DND-41 (cell line): ENCODE data around the gene MEIOB.

Experiments used
- ATAC-seq: fragments of 200-7000 bp; cut with Tn5 transposase; 3 replicates; pipeline ENCODE4 v1.9.1; 2021; ENCODE audit warnings: low read depth; ENCODE audit not compliant: insufficient read depth
- DNase-seq: peaks from one replicate; pipeline ENCODE4 v3.0.0-alpha.2; 2020
- H2AFZ ChIP-seq: 2 replicates; pipeline ENCODE4 v1.6.0; 2012; ENCODE audit warnings: low read depth, low read length
- H3K27ac ChIP-seq: 2 replicates; pipeline ENCODE4 v1.5.1; 2012; ENCODE audit warnings: low read length, inconsistent platforms
- H3K27me3 ChIP-seq: fragments of 200-600 bp; sonication (generic); 2 replicates; pipeline ENCODE4 v1.6.0; 2012; ENCODE audit warnings: low read length, mild to moderate bottlenecking, inconsistent platforms; ENCODE audit not compliant: insufficient read depth, poor library complexity
- H3K36me3 ChIP-seq: 2 replicates; pipeline ENCODE4 v1.5.1; 2012; ENCODE audit warnings: low read length, inconsistent platforms; ENCODE audit not compliant: insufficient read depth
- H3K4me1 ChIP-seq: 2 replicates; pipeline ENCODE4 v1.5.1; 2012; ENCODE audit warnings: mild to moderate bottlenecking, low read length; ENCODE audit not compliant: insufficient read depth
- H3K4me2 ChIP-seq: 2 replicates; pipeline ENCODE4 v1.6.0; 2012; ENCODE audit warnings: mild to moderate bottlenecking, moderate library complexity, low read length, inconsistent platforms; ENCODE audit not compliant: insufficient read depth
- H3K4me3 ChIP-seq, 2 experiments: fragments of 200-600 bp in 1 of 2; shearing (Covaris generic) in 1 of 2; 2 replicates each; pipeline ENCODE4 v1.5.1; 2012 to 2016; ENCODE audit warnings: inconsistent platforms in 2 of 2, low read length in 2 of 2, mild to moderate bottlenecking in 2 of 2, low read depth in 1 of 2, moderate library complexity in 1 of 2
- H3K79me2 ChIP-seq: 2 replicates; pipeline ENCODE4 v1.6.0; 2012; ENCODE audit warnings: low read length, inconsistent platforms; ENCODE audit not compliant: insufficient read depth
- H3K9ac ChIP-seq: 2 replicates; pipeline ENCODE4 v1.6.0; 2012; ENCODE audit warnings: low read depth, mild to moderate bottlenecking, inconsistent platforms, low read length, moderate library complexity
- H3K9me3 ChIP-seq: 2 replicates; pipeline ENCODE4 v1.5.1; 2012; ENCODE audit warnings: low read length, moderate library complexity, mild to moderate bottlenecking, inconsistent platforms; ENCODE audit not compliant: insufficient read depth, severe bottlenecking
- H4K20me1 ChIP-seq: 2 replicates; pipeline ENCODE4 v1.6.0; 2012; ENCODE audit warnings: low read length; ENCODE audit not compliant: insufficient read depth
- EZH2 ChIP-seq: IDR thresholded peaks from 3 replicates; pipeline ENCODE4 v1.6.1; 2012; ENCODE audit warnings: borderline replicate concordance, low read depth, mild to moderate bottlenecking, moderate library complexity, low read length, inconsistent platforms; ENCODE audit not compliant: severe bottlenecking
- TF ChIP-seq, protein P1 (sequence below): IDR thresholded peaks from 2 replicates; pipeline ENCODE4 v1.5.1; 2012; ENCODE audit warnings: borderline replicate concordance, low read length, moderate library complexity, mild to moderate bottlenecking; ENCODE audit not compliant: poor library complexity, severe bottlenecking; ENCODE audit errors: extremely low read depth

The MEIOB gene

GRCh38 chr16:1820946-1821290 lies 51.0 kb downstream of the MEIOB start:
- H3K4me2 ChIP-seq, result no peak overlapping the region

DNA sequence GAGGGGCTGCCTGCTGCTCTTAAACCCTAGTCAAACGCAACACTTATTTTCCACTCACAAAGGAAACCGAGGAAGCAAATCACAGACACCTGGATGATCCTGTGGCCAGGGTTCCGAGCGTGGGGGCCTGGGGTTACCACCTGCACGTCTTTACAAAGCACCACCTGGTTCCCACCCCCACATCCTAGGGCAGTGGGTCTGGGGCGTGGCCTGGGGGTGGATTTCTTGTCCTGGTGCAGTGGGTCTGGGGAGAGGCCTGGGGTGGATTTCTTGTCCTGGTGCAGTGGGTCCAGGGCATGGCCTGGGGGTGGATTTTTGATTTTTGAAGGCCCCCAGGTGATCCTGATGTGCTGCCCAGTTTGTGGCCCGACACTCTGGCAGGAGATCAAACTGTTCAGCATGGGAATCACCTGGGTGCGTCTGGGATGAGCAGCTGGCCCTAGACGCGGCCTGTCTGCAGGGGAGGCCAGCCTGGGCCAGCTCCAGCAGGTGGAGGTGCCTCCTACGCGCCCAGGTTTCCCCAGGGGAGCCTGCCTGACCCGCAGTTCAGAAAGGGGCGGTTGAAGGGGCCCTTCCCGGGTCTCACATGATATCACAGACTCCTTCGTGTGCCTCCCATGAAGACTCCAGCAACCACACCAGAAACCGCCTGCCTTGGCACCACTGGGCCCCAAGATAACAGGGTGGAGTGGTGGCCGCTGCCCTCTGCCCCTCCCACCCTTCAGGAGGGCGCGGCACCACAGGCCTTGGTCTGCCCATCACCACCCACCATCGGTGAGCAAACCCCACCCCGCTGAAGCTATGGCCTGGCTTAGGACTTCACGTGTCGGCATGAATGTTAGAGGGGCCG lies 51.6 kb downstream of the MEIOB start:
- H3K4me1 ChIP-seq, result peaks cover 16% of the 10 kb centered on the region
- H3K36me3 ChIP-seq, result peaks cover 67% of the 10 kb centered on the region
- ATAC-seq (no peak), DNase-seq (no peak)
- peaks cover 23% of the 10 kb centered on the region for H3K79me2 ChIP-seq
- peaks cover 15% of the 10 kb centered on the region for H4K20me1 ChIP-seq
- H2AFZ ChIP-seq, result no peak overlapping the region
- no peak for TF ChIP-seq EZH2
- TF ChIP-seq, protein P1, sequence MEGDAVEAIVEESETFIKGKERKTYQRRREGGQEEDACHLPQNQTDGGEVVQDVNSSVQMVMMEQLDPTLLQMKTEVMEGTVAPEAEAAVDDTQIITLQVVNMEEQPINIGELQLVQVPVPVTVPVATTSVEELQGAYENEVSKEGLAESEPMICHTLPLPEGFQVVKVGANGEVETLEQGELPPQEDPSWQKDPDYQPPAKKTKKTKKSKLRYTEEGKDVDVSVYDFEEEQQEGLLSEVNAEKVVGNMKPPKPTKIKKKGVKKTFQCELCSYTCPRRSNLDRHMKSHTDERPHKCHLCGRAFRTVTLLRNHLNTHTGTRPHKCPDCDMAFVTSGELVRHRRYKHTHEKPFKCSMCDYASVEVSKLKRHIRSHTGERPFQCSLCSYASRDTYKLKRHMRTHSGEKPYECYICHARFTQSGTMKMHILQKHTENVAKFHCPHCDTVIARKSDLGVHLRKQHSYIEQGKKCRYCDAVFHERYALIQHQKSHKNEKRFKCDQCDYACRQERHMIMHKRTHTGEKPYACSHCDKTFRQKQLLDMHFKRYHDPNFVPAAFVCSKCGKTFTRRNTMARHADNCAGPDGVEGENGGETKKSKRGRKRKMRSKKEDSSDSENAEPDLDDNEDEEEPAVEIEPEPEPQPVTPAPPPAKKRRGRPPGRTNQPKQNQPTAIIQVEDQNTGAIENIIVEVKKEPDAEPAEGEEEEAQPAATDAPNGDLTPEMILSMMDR, result no peak
- H3K9me3 ChIP-seq, result no peaks in the 10 kb centered on the region
- H3K9ac ChIP-seq, result no peak overlapping the region
- no peak overlapping the region for H3K4me3 ChIP-seq
- H3K27ac ChIP-seq, result no peak overlapping the region
- no peaks in the 10 kb centered on the region for H3K27me3 ChIP-seq
- H3K4me2 ChIP-seq, result no peak overlapping the region

More at GRCh38 chr16:1820946-1821290, 51.0 kb downstream of the MEIOB start:
- no peak overlapping the region for H3K27ac ChIP-seq
- peaks cover 22% of the 10 kb centered on the region for H3K4me1 ChIP-seq
- ATAC-seq, result no peak
- H3K79me2 ChIP-seq, result peaks cover 29% of the 10 kb centered on the region
- DNase-seq, result no peak
- H3K36me3 ChIP-seq, result peaks cover 64% of the 10 kb centered on the region
- H4K20me1 ChIP-seq, result peaks cover 21% of the 10 kb centered on the region
- no peaks in the 10 kb centered on the region for H3K9me3 ChIP-seq
- no peak for TF ChIP-seq EZH2
- TF ChIP-seq, protein P1, result no peak
- H3K4me3 ChIP-seq, result no peak overlapping the region
- H3K9ac ChIP-seq, result no peak overlapping the region
- no peaks in the 10 kb centered on the region for H3K27me3 ChIP-seq
- no peak overlapping the region for H2AFZ ChIP-seq

DNA sequence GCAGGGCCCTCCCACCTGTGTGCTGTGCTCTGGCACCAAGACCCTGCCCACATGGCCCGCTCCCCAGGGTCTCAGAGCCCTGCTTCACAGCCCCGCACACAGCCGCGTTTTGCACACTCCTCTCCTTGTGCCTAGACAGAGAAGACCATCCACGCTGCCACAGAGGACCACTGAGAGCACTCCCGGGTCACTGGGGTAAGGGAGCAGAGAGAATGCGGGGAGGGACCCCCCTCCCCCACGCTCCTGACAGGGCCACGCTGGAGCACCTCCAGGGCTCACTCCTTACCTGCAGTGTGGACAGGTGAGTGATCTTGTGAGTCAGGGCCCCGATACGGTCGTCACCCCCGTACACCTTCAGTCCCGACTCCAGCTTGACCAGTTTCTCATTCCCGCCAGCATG lies 52.4 kb downstream of the MEIOB start:
- Histone ChIP-seq H3K4me3 (no peak overlapping the region), H3K27ac (no peak overlapping the region), H3K27me3 (no peaks in the 10 kb centered on the region), H3K9me3 (no peaks in the 10 kb centered on the region), H3K36me3 (peaks cover 72% of the 10 kb centered on the region), H3K4me1 (peaks cover 9% of the 10 kb centered on the region), H3K9ac (no peak overlapping the region), H2AFZ (no peak overlapping the region), H4K20me1 (peaks cover 11% of the 10 kb centered on the region), H3K4me2 (no peak overlapping the region), H3K79me2 (peaks cover 17% of the 10 kb centered on the region)
- TF ChIP-seq EZH2, result no peak
- TF ChIP-seq, protein P1, result no peak
- ATAC-seq, result no peak
- no peak for DNase-seq
